AML-193 (cell line): Measurements from ENCODE around the gene ZBTB16.
A peak's percentile ranks its signal among the peaks of the same experiment; 100 is the strongest.

Source experiments
- DNase-seq, 2 experiments: peaks; one replicate each; lab custom pipeline; 2025; lab: John Stamatoyannopoulos, UW

Gene ZBTB16

DNA sequence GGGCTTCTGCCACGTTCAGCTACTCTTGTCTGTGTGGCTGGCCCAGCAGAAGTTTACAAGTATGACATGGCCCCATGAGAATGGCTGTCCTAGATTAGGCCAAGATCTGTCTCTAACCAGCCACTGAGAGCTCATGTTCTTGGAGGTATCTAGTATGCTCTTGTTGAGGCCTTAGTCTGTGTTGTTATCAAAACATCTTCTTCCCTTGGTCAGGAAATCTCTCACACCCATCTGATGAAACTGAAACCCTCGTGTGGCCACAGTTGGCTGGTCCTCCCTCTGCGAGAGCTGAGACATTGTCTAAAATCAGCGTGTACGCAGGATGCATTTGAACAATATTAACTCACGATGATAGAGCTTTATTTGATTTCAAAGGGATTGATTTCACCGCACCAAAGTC lies 127.7 kb downstream of the ZBTB16 start:
- no peak for DNase-seq

DNA sequence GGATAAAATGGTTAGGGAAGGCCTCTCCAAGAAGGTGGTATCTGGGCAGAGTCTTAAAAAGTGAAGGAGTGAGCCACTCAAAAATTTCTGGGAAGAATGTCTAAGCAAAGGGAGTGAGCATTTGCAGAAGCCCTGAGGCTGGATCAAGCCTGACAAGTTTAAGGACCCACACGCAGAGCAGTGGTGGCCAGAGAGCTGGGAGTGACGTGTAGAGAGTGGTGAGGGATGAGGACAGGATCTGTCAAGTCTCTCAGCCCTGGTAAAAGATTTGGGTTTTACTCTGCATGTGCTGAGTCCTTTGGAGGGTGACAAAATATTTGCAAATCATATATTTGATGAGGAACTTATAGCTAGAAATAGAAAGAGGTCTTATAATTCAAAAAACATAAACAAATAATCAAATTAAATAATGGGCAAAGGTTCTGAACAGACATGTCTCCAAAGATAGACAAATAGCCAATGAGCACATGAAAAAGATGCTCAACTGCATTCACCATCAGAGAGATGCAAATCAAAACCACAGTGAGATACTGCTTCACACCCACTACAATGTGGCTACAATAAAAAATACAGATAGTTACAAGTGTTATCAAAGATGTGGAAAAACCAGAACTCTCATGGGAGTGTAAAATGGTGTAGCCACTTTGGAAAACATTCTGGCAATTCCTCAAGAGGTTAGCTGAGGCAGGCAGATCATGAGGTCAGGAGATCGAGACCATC lies 129.5 kb downstream of the ZBTB16 start:
- DNase-seq: no peak

DNA sequence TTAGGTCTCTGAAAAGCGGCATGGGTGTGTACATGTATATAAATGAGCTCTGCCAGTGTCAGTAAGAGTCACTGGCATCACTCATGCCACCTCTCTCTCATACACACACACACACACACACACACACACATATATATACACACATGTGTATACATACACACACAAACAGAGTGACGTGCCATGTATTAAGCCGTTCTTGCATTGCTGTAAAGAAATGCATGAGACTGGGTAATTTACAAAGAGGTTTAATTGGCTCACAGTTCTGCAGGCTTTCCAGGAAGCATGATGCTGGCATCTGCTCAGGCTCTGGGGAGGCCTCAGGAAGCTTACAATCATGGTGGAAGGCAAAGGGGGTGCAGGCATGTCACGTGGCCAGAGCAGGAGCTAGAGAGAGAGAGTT lies 131.1 kb downstream of the ZBTB16 start:
- DNase-seq: no peak

DNA sequence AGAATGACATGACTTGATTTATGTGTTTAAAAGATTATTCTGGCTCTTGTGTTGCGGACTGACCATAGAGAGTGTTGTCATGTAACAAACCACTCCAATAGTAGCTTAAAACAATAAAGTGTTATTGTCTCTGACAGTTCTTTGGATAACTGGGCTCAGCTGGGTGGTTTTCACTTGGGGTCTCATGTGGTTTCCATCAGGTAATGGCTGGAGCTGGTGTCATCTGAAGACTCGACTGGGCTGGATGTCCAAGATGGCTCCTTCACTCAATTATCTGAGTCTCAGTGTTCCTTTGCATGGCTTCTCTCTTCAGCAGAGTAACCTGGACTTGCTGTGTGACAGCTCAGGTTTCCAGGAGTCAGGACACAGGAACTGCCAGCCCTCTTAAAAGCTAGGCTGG lies 132.4 kb downstream of the ZBTB16 start:
- DNase-seq: no peak

DNA sequence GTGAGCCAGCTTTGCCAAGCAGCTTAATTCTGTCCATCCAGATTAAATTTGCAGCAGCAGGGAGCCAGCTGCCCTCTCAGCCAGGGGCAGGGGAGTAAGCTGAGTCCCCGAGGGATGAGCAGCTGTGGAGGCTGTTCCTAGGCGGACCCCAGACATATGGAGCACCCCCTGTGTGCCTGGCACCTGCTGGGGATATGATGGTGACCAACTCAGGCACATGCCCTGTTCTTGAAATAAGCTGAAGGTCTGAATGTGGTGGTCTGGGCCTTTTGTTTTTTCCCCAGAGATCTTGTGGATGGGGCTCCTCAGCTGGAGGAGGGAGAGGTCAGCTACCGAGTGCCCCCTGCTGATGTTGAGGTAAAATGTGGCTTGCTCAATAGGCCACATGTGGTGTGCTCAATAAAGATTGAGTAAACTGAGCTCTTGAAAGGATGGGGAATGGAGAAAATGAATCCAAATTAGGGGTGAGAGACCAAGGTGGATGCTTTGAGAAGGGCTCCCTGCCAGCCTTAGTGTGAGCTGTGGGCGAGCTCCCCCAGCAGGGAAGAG lies 133.4 kb downstream of the ZBTB16 start:
- no peak for DNase-seq

- DNase-seq: no peak
Observed at GRCh38 chr11:114193730-114194679, 134.5 kb downstream of the ZBTB16 start.

- no peak for DNase-seq
Observed at GRCh38 chr11:114194702-114195101, 135.2 kb downstream of the ZBTB16 start.

GRCh38 chr11:114195151-114195550 lies 135.6 kb downstream of the ZBTB16 start:
- no peak for DNase-seq

GRCh38 chr11:114195981-114196731 lies 136.6 kb downstream of the ZBTB16 start:
- peak in 1 of 2 experiments; percentile 2 for DNase-seq

GRCh38 chr11:114196997-114197703 lies 137.6 kb downstream of the ZBTB16 start:
- DNase-seq: no peak

DNA sequence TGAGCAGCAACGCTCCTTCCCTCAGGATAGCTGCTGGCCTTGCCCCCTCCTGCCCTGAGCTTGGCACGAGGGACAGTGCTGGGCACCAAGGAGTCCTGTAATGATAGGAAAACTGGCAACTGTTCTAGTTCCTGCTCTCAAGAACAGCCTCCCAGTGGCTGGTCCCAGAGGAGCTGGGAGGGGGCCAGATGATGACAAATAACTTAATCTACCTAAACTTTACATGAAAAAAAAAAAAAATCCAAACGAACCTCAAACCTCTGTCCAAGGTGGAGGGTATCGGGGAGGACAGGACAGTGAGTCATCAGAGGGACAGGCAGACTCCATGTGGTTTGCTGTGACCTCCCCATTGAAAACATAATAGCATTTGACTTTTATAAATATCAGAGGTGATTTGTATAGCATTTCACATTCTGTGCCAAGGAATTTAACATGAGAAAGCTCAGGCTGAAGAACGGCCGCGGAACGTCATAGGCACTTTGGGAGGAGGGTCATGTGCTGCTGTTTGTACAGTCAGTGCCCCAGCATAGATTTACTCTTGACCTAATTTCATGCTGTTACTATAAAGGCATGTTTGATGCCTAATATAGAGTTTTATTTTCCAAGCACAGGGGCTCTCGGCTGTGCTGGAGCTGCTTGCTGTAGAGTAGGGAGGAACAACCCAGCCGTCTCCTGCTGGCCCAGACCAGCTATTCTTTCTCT lies 138.4 kb downstream of the ZBTB16 start:
- no peak for DNase-seq

GRCh38 chr11:114199051-114199450 lies 139.5 kb downstream of the ZBTB16 start:
- DNase-seq: no peak

DNA sequence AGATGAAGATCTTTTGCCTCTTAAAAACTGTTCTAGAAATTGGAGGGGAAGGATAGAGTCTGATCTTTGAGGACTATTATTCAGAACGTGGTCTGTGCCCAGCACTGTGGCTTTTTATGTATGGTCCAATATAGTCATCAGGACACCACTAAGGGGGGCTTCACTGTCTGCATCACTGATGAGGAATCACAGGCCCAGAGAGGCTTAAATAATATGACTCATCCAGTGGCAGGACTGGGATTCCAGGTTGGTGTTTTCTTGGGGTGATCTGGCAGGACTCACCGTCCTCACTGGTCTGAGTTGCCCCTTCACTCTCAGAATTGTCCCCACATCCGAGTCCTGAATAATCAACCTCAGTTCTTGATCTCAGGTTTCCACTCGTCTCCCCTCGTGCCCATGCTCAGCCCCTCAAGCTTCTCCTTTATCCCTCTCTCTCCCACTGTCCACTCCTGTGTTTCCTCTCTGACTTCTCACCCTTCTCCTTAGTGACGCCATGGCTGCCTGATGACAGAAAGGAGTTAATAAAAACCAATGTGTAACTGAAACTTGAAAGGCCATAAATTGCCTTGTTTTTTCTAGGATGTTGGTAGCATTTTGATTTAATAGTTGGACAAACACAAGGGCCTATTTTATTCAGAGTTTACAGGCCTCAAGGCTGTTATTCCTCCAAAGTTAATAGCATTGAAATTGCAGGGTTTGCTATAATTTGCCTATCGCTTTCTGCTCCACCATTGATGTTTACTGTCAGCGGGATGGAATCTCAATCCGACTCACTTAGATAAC lies 141.0 kb downstream of the ZBTB16 start:
- no peak for DNase-seq

DNA sequence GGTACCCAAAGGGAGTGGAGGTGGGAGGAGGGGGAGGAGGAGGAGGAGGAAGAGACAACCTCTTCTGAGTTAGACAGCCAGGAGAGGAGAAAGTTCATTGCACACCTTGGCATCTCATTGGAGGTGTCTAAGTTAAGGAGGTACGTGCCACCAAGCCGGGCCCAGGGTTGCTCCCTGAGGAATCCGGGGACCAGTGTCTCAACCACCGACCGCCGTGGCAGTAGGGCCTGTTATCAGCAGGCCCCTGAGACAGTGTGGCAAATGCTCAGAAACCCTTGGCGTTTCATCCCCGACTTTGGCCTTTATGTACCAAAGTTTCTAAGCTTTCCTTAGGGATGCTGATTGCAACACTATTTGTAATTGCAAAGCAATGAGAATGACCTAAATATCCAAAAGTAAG lies 141.7 kb downstream of the ZBTB16 start:
- no peak for DNase-seq

- no peak for DNase-seq
Observed at GRCh38 chr11:114202011-114202609, 142.6 kb downstream of the ZBTB16 start.

DNA sequence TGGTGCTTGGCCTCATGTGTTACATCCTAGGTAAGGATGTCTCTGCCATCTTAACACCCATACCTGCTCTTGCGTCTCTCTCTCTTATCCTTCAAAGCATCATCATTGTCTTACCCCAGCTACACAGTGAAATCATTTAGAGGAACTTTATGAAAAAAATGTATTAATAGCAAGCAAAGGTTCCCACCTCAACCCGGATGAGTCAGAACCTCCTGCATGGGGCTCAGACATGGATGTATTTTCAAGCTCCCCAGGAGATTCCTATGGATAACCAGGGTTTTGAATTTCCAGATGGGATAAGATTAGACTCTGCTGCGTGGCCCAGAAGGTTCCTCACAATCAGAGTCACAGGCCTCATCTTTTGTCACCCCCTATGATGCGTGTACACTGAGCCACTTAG lies 147.6 kb downstream of the ZBTB16 start:
- no peak for DNase-seq

DNA sequence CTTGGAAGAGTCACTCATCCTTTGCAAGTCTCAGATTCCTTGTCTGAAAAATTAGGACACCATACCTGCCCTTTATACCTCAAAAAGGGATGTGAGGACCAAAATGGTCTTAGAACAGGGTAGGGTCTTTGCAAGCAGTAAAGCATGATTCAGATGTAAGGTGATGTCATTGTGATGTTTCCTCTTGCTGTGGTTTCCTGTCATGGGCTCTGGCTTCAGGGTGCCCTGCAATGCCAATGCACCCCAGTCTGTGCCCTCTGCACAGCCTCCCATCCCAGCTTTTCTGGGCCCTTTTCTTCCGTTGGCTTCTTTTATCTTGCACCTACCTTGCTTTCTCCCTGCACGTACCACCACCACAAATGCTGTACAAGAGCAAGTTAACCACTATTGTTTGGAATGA lies 148.9 kb downstream of the ZBTB16 start:
- no peak for DNase-seq

GRCh38 chr11:114209343-114209742 lies 149.8 kb downstream of the ZBTB16 start:
- no peak for DNase-seq

DNA sequence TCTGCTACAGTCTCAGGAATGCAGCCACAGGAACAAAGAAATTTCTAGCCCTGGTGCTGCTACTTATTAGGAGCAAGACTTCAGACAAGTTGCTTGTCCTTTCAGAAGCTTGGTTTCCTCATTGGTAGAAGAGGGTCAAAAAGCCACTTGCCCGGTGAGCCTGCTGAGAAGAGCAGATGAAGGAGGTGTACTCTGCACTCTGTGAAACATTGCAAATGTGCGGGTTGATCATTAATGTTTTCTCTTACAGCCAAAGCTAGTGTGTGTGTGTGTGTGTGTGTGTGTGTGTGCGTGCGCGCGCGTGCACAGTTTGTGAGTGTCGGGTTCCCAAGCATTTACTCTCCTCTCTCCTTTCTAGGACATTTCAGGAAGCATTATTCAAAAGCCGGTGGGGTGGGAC lies 150.4 kb downstream of the ZBTB16 start:
- no peak for DNase-seq
